NCI-H1092 treated with DMSO at 0.1 percent for 48 hours (cell line): ENCODE measurements around the gene KNL1.
"Not testable (repeated sequence)": the region's sequence is repeated elsewhere in the genome, so short reads cannot be mapped to it uniquely, and the experiment has no call there.

ENCODE experiments used
- DNase-seq: peaks from one replicate; lab custom pipeline; 2025; lab: John Stamatoyannopoulos, UW

Gene KNL1

GRCh38 chr15:40584191-40584590 is 9.9 kb upstream of the KNL1 start:
- DNase-seq = no peak

GRCh38 chr15:40590667-40591050 is 3.4 kb upstream of the KNL1 start:
- DNase-seq = no peak

GRCh38 chr15:40591389-40591788 is 2.7 kb upstream of the KNL1 start:
- DNase-seq = no peak

GRCh38 chr15:40593165-40593564 is 884 bp upstream of the KNL1 start:
- no peak for DNase-seq

GRCh38 chr15:40594429-40594836 is 384 bp downstream of the KNL1 start:
- DNase-seq = peak; percentile 69

GRCh38 chr15:40595219-40595618 is 1.2 kb downstream of the KNL1 start:
- DNase-seq = no peak

- peak; percentile 28 for DNase-seq
Observed at GRCh38 chr15:40595773-40596172, 1.7 kb downstream of the KNL1 start.

GRCh38 chr15:40597024-40597423 is 3.0 kb downstream of the KNL1 start:
- no peak for DNase-seq

GRCh38 chr15:40598126-40598525 is 4.1 kb downstream of the KNL1 start:
- no peak for DNase-seq

GRCh38 chr15:40598672-40599071 is 4.6 kb downstream of the KNL1 start:
- DNase-seq = no peak

- DNase-seq = no peak
Observed at GRCh38 chr15:40600956-40601355, 6.9 kb downstream of the KNL1 start.

- no peak for DNase-seq
Observed at GRCh38 chr15:40603935-40604334, 9.9 kb downstream of the KNL1 start.

GRCh38 chr15:40613080-40613479 is 19.0 kb downstream of the KNL1 start:
- DNase-seq = no peak

GRCh38 chr15:40618023-40618422 is 24.0 kb downstream of the KNL1 start:
- DNase-seq = no peak

- no peak for DNase-seq
Observed at GRCh38 chr15:40618906-40619305, 24.9 kb downstream of the KNL1 start.

- DNase-seq = no peak
Observed at GRCh38 chr15:40623361-40623760, 29.3 kb downstream of the KNL1 start.

GRCh38 chr15:40630313-40630712 is 36.3 kb downstream of the KNL1 start:
- no peak for DNase-seq

GRCh38 chr15:40633178-40633577 is 39.1 kb downstream of the KNL1 start:
- no peak for DNase-seq

- no peak for DNase-seq
Observed at GRCh38 chr15:40637221-40637745, 43.2 kb downstream of the KNL1 start.

GRCh38 chr15:40639677-40640076 is 45.6 kb downstream of the KNL1 start:
- DNase-seq = no peak

GRCh38 chr15:40647523-40647922 is 53.5 kb downstream of the KNL1 start:
- no peak for DNase-seq

- no peak for DNase-seq
Observed at GRCh38 chr15:40650479-40650878, 56.4 kb downstream of the KNL1 start.

GRCh38 chr15:40660686-40661085 is 66.6 kb downstream of the KNL1 start:
- no peak for DNase-seq

GRCh38 chr15:40664909-40665308 is 70.9 kb downstream of the KNL1 start:
- no peak for DNase-seq

GRCh38 chr15:40676290-40676689 is 82.2 kb downstream of the KNL1 start:
- not testable (repeated sequence) for DNase-seq
